Activated CD8-positive, alpha-beta T cell treated with anti-CD3 and anti-CD28 coated beads for 36 hours (primary cell): ENCODE results near the gene BSPRY. TPM values are rescaled to one million over a fixed set of nuclear protein-coding genes. Genes with fewer than 3 reads are reported as not detected.
"Not testable (repeated sequence)": the region's sequence is repeated elsewhere in the genome, so short reads cannot be mapped to it uniquely, and the experiment has no call there.

ENCODE experiments used
- ATAC-seq: fragments of 200-7000 bp; cut with Tn5 transposase; one replicate; pipeline ENCODE4 v1.10.0; 2021; ENCODE audit warnings: mild to moderate bottlenecking, moderate library complexity
- CTCF ChIA-PET: fragments of 350-600 bp; sonication (Branson Sonifier 250); formaldehyde crosslinking; loops from one replicate; lab custom pipeline; 2021; ENCODE audit warnings: antibody characterized with exemption; lab: Charles Lee
- POLR2A ChIA-PET: fragments of 350-600 bp; sonication (Branson Sonifier 250); formaldehyde crosslinking; loops from one replicate; lab custom pipeline; 2021; ENCODE audit warnings: antibody characterized with exemption; lab: Charles Lee
- DNase-seq: peaks from one replicate; pipeline ENCODE4 v3.0.0-alpha.2; 2020
- H3K27ac Mint-ChIP-seq: one replicate; pipeline ENCODE4 v1.8.0; 2021; ENCODE audit warnings: mild to moderate bottlenecking, mixed read lengths
- H3K27me3 Mint-ChIP-seq: one replicate; pipeline ENCODE4 v1.8.0; 2021; ENCODE audit warnings: mixed read lengths
- H3K36me3 Mint-ChIP-seq: one replicate; pipeline ENCODE4 v1.8.0; 2021; ENCODE audit warnings: low read depth, mixed read lengths
- H3K4me1 Mint-ChIP-seq: one replicate; pipeline ENCODE4 v1.8.0; 2021; ENCODE audit warnings: low read depth, mixed read lengths
- H3K4me3 Mint-ChIP-seq: one replicate; pipeline ENCODE4 v1.8.0; 2021; ENCODE audit warnings: mild to moderate bottlenecking, moderate library complexity, mixed read lengths
- H3K9me3 Mint-ChIP-seq: one replicate; pipeline ENCODE4 v1.8.0; 2021; ENCODE audit warnings: mixed read lengths
- CTCF ChIP-seq: fragments of 200-600 bp; IDR thresholded peaks from one replicate; pipeline ENCODE4 v1.8.0; 2022; ENCODE audit warnings: antibody characterized with exemption, mild to moderate bottlenecking
- intact Hi-C: fragments of 100-400 bp; cut with micrococcal nuclease; formaldehyde crosslinking; loops from one replicate; pipeline ENCODE4 v1.10.0; 2022
- total RNA-seq, 2 experiments: library from RNA; stranded (reverse); gene quantifications; one replicate each; pipeline ENCODE4 v1.2.3, GENCODE V29; 2021

BSPRY gene
- total RNA-seq, 2 experiments from 2014 or later = 8.2 to 9.1 TPM

GRCh38 chr9:113363336-113363735 is 14.0 kb downstream of the BSPRY start:
- no peak for ATAC-seq
- H3K27ac Mint-ChIP-seq = no peak overlapping the region
- DNase-seq = no peak
- intact Hi-C loops = no loop called here
- H3K4me1 Mint-ChIP-seq = peaks cover 10% of the 10 kb centered on the region
- CTCF ChIA-PET = interaction anchor here (1.3 to 1.5 kb wide), 3 partner anchors 8 to 252 kb away, joined by 3 to 4 read pairs (median 4); no protein-coding TSS in a partner anchor
- POLR2A ChIA-PET = interaction anchor here (1.8 kb wide), 1 partner anchor 10 kb away, joined by 4 read pairs; no protein-coding TSS in a partner anchor
- no peaks in the 10 kb centered on the region for H3K9me3 Mint-ChIP-seq
- no peaks in the 10 kb centered on the region for H3K27me3 Mint-ChIP-seq
- TF ChIP-seq CTCF = no peak
- H3K4me3 Mint-ChIP-seq = no peak overlapping the region
- H3K36me3 Mint-ChIP-seq = no peaks in the 10 kb centered on the region

GRCh38 chr9:113364951-113365350 is 15.6 kb downstream of the BSPRY start:
- intact Hi-C loops = no loop called here

GRCh38 chr9:113365652-113366051 is 16.3 kb downstream of the BSPRY start:
- H3K4me3 Mint-ChIP-seq, CTCF ChIA-PET, intact Hi-C loops, ATAC-seq, H3K4me1 Mint-ChIP-seq, H3K9me3 Mint-ChIP-seq, H3K36me3 Mint-ChIP-seq, DNase-seq, H3K27me3 Mint-ChIP-seq, H3K27ac Mint-ChIP-seq: not testable (repeated sequence)
- POLR2A ChIA-PET = interaction anchor here (0.9 kb wide), 1 partner anchor 26 kb away, joined by 3 read pairs; the partner anchor contains the start of gene WDR31

More at GRCh38 chr9:113364951-113365350, 15.6 kb downstream of the BSPRY start:
- Mint-ChIP-seq H3K9me3 (no peaks in the 10 kb centered on the region), H3K27ac (no peak overlapping the region), H3K4me3 (no peak overlapping the region), H3K36me3 (no peaks in the 10 kb centered on the region), H3K4me1 (peaks cover 10% of the 10 kb centered on the region), H3K27me3 (no peaks in the 10 kb centered on the region)
- no peak for ATAC-seq
- ChIA-PET POLR2A (interaction anchor here (0.9 kb wide), 1 partner anchor 25 kb away, joined by 3 read pairs; the partner anchor contains the start of gene WDR31), CTCF (interaction anchor here (0.9 kb wide), 1 partner anchor 11 kb away, joined by 3 read pairs; no protein-coding TSS in a partner anchor)
- no peak for DNase-seq
- TF ChIP-seq CTCF = no peak

- no peak for DNase-seq
- ChIA-PET POLR2A (no interaction called here), CTCF (interaction anchor here (0.6 kb wide), 1 partner anchor 183 kb away, joined by 3 read pairs; no protein-coding TSS in a partner anchor)
- Mint-ChIP-seq H3K4me3 (no peak overlapping the region), H3K27me3 (no peaks in the 10 kb centered on the region), H3K36me3 (no peaks in the 10 kb centered on the region), H3K4me1 (no peaks in the 10 kb centered on the region), H3K9me3 (no peaks in the 10 kb centered on the region), H3K27ac (no peak overlapping the region)
- no peak for TF ChIP-seq CTCF
- ATAC-seq = no peak
- intact Hi-C loops = no loop called here
These were observed 19.1 kb downstream of the BSPRY start for GRCh38 chr9:113368348-113368981.

- H3K4me1 Mint-ChIP-seq = no peaks in the 10 kb centered on the region
- ChIA-PET CTCF (no interaction called here), POLR2A (no interaction called here)
- no peaks in the 10 kb centered on the region for H3K27me3 Mint-ChIP-seq
- no peak overlapping the region for H3K4me3 Mint-ChIP-seq
- no peaks in the 10 kb centered on the region for H3K9me3 Mint-ChIP-seq
- DNase-seq (no peak), ATAC-seq (no peak)
- intact Hi-C loops = no loop called here
- TF ChIP-seq CTCF = no peak
- no peaks in the 10 kb centered on the region for H3K36me3 Mint-ChIP-seq
- no peak overlapping the region for H3K27ac Mint-ChIP-seq
These were observed 19.9 kb downstream of the BSPRY start for GRCh38 chr9:113368982-113369854.
